ENCODE results near the gene C5orf24.
A peak's percentile ranks its signal among the peaks of the same experiment; 100 is the strongest.
"Not testable (repeated sequence)": the region's sequence is repeated elsewhere in the genome, so short reads cannot be mapped to it uniquely, and the experiment has no call there.

The C5orf24 gene

DNA sequence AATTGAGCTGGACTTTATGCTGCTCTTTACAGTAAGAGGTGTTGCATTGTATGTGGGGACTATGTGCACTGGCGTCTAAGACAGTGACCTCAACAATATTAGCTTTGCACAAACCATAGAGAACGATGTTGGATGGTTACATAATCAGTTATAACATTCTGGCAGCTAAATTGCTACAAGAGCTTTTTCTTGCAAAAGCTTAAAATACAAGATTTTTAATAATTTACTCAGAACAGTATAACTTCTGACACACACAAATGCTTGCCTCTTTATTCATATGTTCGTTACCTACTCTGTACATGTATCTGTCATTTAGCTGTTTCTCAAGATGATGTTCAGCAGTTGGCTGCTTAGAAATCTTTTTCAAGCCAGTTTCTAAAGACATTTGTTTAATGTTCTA is 11.6 kb downstream of the C5orf24 start:
- DNase-seq (ENCODE audit: low spot score), result no peak

DNA sequence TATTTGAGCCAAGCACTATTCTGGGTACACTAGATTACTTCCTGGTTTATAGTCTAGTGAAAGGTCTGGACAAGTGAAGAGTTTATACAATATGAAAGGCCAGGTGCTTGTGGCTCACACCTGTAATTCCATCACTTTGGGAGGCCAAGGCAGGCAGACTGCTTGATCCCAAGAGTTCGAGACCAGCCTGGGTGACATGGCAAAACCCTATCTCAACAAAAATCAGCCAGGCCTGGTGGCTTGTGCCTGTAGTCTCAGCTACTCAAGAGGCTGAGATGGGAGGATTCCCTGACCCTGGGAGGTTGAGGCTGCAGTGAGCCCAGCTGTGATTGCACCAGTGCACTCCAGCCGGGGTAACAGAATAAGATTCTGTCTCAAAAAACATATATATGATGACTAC is 18.9 kb downstream of the C5orf24 start:
- DNase-seq (ENCODE audit: low spot score), result no peak

DNA sequence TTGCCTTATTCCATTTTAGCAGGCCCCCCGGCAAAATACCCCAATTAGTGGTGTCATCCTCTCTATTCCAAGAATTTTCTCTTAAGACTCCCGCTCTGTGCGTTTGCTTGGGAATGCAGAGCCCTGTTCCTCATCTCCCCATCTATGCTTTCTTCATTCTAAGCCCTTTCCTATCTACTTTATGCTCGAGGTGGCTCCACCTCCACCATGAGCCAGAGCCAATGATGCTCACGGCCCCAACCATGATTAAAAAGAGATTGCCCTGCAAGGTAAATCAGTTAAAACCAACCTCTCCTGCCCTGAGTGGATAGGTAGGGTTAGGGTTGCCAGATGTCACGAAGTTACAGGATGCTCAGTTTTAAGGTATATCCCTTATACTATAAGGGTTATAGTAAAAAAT is 27.7 kb downstream of the C5orf24 start:
- DNase-seq (ENCODE audit: low spot score), result no peak

DNA sequence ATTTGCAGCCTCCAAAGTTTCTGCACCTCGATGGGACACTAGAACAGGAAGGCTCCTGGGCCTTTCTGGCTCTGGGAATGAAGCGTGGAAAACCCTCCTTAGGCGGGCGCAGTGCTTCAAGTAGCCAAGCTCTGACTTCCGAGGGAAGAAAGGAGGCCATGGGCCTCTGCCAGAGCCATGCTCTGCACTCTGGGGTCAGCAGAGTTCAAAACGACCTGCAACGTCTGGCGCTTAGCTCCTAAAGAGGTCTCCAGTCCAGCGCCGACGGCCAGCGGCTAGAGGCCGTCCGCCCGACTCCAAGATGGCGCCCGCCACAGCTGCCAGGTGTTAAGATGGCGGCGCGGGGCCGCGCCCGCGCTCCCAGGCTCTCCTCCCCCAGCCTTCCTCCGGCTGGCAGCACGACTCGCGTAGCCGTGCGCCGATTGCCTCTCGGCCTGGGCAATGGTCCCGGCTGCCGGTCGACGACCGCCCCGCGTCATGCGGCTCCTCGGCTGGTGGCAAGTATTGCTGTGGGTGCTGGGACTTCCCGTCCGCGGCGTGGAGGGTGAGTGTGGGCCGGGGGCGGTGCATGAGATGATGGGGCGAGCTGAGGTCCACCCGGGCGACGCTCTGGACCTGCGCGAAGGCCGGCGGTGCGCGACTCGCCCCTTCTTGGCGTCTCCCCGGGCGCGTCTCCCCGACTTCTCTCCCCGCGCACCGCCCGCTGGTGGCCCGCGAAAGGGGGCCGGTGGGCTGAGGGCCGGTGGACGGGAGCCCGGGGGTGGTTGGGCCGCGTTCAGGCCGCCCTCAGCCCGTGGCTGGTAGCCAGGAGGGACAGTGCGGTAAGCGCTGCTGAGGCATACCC is 28.4 kb downstream of the C5orf24 start, which contains the start of gene TXNDC15:
Gene TXNDC15, plus strand, starts transcription at position 385 of the 844 bp plus-strand sequence. Its CDS starts 57 bp downstream, at position 442.
- DNase-seq (ENCODE audit: low spot score), result peak; percentile 82

DNA sequence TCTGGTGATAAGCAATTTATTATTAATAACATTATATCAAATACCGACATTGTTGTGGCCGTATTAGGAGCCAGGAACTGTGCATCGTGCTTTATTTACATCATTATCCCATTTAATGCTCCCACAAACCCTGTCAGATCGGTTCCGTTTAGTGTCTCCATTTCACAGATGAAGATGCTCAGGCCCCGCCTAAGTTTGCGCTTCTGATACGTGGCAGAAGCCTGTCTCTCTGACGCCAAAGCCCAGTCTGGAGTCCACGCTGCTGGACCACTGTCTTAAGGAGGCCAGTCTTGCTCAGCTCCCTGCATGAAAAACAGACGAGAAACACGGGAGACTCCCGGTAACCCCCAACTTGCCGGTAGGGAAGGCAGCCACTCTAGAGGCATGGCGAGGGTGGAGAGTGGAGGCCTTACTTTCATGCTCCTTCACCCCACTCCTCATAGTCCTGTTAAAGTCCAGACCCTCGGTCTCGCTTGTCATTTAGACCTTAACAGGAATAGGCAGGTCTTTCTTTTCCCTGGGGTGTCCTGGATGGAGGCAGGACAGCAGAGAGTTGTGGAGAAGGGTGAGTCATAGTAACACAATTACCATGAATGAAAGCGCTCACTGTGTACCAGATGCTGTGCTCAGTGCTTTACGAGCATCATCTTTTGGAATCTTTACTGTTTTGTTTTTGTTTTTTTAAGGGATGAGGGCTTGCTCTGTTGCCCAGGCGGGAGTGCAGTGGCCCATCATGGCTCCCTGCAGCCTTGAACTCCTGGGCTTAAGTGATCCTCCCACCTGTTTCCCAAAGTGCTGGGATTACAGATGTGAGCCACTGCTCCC is 29.3 kb downstream of the C5orf24 start:
- peak; percentile 28 for DNase-seq (ENCODE audit: low spot score)

DNA sequence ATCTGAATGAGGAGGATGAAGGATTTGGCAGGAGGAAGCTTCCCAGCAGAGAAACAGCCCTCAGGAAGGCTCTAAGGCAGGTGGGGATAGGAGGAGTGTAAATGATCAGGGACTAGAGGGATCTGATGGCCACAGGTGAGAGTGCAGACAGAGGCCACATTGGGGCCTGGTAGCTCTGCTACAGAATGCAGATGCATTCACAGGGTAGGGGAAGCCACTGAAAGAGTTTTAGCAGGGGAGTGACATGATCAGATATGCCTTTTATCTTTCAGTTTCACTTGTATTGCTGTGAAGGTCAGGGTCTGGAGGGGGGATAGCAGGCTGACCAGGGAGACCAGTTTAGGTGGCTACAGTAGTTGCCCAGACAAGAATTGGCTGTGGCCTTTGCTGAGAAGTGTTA is 31.4 kb downstream of the C5orf24 start:
- no peak for DNase-seq (ENCODE audit: low spot score)

DNA sequence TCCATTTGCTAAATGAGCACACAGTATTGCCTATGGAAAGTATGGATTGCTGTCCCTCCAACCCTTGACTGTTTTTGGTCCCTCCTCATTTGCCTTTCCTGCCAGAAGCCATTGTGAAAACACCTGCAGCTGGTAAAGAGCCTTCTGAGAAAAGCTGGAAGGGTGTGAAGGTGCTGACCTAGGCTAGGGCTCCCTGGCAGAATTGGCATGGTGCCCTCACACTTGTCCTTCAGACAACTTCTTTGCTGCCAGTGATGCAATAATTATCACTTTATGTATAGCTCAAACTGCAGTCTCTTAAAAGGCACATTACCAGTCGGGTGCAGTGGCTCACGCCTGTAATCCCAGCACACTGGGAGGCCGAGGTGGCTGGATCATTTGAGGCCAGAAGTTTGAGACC is 32.6 kb downstream of the C5orf24 start:
- no peak for DNase-seq (ENCODE audit: low spot score)

DNA sequence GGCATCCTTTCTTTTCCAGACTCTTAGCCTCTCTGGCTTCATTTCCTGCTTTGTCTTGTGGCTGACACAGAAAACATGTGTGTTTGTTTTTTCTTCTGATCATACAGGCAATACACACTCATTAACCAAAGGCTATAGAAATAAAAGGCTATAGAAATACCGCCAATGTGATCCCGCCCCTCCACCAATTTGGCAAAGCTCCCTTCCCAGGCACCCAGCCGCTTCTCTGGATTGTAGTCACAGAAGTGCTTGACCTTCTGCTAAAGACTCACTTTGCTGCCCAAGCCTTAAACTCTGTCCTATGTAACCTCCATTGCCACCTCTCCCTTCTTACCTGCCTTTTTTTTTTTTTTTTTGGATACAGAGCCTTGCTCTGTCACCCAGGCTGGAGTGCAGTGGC is 33.7 kb downstream of the C5orf24 start:
- DNase-seq (ENCODE audit: low spot score), result no peak

DNA sequence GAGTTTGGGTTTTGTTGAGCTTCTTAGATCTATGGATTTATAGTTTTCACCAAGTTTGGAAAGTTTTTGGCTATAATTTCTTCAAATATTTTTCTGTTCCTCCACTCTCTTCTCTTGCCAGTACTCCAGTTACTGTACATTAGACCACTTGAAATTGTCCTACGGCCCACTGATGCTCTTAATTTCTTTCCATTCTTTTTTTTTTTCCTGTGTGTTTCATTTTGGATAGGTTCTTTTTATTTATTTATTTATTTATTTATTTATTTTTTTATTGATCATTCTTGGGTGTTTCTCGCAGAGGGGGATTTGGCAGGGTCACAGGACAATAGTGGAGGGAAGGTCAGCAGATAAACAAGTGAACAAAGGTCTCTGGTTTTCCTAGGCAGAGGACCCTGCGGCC is 35.2 kb downstream of the C5orf24 start:
- not testable (repeated sequence) for DNase-seq (ENCODE audit: low spot score)

DNA sequence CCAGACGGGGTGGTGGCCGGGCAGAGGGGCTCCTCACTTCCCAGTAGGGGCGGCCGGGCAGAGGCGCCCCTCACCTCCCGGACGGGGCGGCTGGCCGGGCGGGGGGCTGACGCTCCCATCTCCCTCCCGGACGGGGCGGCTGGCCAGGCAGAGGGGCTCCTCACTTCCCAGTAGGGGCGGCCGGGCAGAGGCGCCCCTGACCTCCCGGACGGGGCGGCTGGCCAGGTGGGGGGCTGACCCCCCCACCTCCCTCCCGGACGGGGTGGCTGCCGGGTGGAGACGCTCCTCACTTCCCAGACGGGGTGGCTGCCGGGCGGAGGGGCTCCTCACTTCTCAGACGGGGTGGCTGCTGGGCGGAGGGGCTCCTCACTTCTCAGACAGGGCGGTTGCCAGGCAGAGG is 35.9 kb downstream of the C5orf24 start:
- not testable (repeated sequence) for DNase-seq (ENCODE audit: low spot score)

DNA sequence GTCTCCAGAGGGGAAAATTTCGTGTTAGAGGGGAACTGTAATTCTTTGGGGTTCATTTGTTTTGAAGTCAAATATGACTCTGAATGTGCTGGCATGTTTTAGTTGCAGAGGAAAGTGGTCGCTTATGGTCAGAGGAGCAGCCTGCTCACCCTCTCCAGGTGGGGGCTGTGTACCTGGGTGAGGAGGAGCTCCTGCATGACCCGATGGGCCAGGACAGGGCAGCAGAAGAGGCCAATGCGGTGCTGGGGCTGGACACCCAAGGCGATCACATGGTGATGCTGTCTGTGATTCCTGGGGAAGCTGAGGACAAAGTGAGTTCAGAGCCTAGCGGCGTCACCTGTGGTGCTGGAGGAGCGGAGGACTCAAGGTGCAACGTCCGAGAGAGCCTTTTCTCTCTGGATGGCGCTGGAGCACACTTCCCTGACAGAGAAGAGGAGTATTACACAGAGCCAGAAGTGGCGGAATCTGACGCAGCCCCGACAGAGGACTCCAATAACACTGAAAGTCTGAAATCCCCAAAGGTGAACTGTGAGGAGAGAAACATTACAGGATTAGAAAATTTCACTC is 41.9 kb downstream of the C5orf24 start:
- no peak for DNase-seq (ENCODE audit: low spot score)

DNA sequence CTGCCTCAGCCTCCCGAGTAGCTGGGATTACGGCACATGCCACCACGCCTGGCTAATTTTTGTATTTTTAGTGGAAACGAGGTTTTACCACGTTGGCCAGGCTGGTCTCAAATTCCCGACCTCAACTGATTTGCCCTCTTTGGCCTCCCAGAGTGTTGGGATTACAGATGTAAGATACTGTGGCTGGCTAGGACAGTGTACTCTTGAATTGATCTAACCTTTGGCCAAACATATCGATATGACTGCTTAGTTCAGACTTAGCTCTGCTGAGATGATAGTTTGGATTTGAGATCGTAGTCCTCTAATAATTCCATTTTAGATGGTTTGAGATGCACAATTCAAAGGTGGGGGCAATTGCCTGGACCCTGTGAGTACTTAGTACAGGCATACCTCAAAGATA is 43.6 kb downstream of the C5orf24 start:
- DNase-seq (ENCODE audit: low spot score), result no peak

DNA sequence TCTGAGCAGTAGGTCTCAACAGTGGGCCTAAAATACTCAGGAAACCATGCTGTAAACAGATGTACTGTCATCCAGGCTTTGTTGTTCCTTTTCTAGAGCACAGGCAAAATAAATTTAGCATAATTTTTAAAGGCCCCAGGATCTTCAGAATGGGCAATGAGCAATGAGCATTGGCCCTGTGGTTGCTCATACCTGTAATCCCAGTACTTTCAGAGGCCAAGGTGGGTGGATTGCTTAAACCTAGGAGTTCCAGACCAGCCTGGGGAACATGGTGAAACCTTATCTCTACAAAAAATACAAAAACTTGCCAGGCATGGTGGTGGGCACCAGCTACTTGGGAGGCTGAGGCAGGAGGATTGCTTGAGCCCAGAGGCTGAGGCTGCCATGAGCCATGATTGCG is 45.7 kb downstream of the C5orf24 start:
- no peak for DNase-seq (ENCODE audit: low spot score)

DNA sequence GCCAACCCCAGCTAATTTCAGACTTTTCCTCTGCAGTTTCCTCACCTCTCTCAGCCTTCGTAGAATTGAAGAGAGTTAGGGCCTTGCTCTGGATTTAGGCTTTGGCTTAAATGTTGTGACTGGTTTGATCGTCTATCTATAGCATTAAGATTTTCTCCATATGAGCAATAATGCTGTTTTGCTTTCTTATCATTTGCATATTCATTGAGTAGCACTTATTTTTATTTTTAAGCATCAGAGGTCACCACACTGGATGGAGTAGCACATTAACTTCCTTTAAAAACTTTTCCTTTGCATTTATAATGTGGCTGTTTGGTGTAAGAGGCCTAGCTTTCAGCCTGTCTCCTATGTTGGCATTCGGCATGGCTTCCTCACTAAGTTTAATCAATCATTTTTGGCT is 46.5 kb downstream of the C5orf24 start:
- DNase-seq (ENCODE audit: low spot score), result no peak

DNA sequence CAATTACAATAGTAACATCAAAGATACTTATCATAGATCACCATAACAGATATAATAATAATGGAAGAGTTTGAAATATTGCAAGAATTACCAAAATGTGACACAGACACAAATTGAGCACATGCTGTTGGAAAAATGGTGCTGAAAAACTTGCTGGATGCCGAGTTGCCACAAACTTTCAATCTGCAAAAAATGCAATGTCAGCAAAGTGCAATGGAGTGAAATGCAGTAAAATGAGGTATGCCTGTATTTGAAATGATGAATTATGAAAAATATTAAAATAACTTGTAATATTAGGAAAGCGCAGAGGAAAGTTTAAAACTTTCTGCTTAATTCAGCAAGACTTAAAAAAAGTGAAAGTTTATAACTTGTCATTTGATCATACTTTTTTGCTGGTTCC is 47.2 kb downstream of the C5orf24 start:
- no peak for DNase-seq (ENCODE audit: low spot score)

DNA sequence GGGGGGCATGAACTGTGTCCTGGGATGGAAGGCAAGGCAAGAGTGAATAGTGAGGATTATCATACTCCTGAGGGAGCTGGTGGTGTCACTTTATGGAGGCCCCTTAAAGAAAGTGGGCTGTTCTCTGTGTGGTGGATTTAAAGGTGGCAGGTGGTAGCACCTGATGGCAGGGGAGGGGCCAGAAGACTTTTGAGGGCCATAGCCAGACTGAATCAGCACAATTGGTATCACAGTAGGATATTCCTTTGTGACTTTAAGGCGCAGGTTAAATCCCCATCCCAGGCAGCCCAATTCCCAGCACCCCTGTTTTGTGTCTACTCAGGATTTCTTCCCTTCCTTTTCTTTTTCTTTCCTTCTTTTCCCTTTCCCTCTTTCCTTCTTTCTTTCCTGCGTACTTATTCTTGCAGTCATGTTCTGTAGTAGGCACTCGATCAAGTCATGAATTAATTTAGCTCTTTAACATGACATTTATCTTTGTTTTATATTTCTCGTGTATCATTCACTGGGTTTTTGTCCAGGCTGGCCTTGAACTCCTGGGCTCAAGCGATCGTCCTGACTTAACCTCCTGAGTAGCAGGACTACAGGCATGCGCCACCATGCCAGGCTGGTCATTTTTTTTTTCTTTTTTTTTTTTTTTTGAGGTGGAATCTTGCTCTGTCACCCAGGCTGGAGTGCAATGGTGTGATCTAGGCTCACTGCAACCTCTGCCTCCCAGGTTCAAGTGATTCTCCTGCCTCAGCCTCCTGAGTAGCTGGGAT is 48.2 kb downstream of the C5orf24 start:
- DNase-seq (ENCODE audit: low spot score), result no peak

DNA sequence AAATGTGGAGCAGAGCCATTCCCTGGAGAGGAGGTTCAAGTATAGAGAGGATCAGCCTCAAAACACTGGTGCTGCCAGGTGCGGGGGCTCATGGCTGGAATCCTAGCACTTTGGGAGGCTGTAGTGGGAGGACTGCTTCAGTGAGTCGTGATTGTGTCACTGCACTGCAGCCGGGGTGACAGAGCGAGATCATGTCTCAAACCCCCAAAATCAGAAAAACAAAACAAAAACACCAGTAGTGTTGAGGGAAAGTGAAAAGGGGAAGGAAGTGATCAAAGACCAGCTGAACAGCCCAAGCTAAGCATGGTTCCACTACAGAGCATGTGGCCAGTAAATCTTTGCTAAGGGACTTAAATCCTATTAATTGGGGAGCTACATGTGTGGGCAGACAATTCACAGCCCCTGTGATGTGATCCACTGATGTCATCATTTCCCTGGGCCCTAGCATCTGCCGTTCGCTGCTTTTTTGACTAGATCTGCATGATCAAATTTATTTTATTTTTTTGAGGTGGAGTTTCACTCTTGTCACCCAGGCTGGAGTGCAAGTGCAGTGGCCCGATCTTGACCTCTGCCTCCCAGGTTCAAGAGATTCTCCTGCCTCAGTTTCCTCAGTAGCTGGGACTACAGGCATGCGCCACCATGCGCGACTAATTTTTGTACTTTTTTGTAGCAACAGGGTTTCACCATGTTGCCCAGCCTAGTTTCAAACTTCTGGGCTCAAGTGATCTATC is 56.5 kb downstream of the C5orf24 start:
- DNase-seq (ENCODE audit: low spot score), result no peak

DNA sequence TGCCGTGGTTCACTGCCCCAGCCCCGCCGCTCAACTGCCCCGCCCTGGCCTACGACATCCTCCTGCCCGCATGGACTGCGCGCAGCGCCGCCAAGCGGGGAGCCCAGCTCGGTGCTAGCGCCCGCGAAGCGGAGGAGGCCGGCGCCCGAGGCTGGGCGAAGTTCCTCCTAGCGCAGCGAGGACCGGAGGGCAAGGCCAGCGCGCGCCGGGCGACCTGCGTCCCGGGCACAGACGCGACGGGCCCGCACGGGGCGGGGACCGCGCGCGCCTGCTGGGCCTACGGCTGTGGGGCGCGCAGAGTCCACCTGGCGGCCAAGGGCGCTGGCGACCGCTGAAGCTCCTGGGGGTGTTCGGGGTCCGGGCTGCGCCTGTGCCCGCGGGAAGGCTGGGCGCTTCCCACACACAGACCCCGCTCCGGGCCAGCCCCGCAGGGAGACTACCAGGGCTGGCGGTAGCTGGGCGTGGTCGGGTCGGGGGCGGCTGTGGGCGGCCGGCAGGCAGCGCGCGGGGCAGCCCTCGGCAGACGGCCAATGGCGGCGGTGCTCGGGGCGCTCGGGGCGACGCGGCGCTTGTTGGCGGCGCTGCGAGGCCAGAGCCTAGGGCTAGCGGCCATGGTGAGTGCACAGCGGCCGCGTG is 59.0 kb downstream of the C5orf24 start, which contains the start of gene PCBD2:
Gene PCBD2, plus strand, starts transcription at position 522 of the 636 bp plus-strand sequence. Its CDS starts 9 bp downstream, at position 531.
- DNase-seq (ENCODE audit: low spot score), result peak; percentile 82

DNA sequence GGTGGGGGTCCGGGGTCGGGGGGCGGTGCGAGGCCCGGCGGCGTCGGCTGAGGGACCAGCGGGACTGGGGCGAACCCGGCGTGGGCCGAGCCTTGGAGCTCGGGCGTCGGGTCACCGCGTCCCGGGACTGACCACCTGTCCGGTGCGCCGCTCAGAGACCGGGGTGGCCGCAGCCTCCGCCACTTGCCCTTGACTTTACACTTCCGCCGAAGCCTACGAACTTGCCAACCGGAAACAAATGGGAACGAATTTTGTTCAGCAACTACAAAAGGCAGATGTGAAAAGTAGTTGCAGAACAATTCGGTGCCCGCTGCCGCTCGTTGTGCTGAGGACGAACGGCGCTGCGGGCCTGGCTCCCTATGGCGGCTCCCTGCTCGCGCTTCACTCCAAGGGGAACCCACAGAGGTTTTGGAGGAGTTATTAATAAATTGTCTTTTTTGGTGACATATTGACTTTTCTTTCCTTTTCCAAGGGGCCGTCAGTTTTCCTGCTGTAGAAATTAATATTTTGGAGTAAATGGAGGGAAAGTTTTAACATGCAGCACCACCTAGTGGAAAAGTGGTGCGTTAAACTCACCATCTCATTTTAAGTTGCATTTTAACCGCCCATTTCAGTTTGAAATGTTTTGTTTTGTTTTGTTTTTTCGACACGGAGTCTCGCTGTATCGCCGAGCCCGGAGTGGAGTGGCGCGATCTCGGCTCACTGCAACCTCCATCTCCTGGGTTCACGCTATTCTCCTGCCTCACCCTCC is 59.7 kb downstream of the C5orf24 start:
- DNase-seq (ENCODE audit: low spot score), result peak; percentile 41

DNA sequence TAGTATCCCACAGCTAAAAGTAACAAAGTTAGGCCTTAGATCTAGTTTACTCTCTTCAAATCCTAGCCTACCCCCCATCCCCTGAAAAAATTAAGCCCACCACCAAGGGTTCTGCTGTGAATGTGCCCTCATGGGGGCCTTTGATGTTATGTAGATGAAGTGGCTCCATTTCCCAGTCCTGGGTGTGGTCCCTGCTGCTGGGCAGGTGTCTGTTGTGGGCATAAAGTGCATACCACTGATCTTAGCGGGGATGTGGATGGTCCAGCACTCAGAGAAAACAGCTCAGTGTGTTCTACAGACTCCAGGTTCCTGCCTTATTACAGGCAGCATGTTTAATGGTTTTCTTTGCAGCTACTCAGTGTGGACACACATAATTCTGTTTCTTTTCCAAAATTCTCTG is 61.0 kb downstream of the C5orf24 start:
- DNase-seq (ENCODE audit: low spot score), result no peak

Measured in HuH-7 (cell line).